Stimulated activated CD8-positive, alpha-beta memory T cell treated with anti-CD3 and anti-CD28 coated beads, Interleukin-2, amount 100 ng/mL, for 1 hour (primary cell): ENCODE data around the gene HPN.

Source experiments
- DNase-seq, 2 donors: peaks; one replicate each; pipeline ENCODE4 v3.0.0-alpha.2; 2020; ENCODE audit warnings: low read depth in 2 of 2

HPN gene

GRCh38 chr19:35104361-35104760, 62.8 kb downstream of the HPN start:
- no peak for DNase-seq

- no peak for DNase-seq
These were observed 63.5 kb downstream of the HPN start for GRCh38 chr19:35105047-35105410.

- no peak for DNase-seq
These were observed 64.1 kb downstream of the HPN start for GRCh38 chr19:35105411-35106290.

- no peak for DNase-seq
These were observed 64.7 kb downstream of the HPN start for GRCh38 chr19:35106291-35106583.

- DNase-seq, result no peak
These were observed 65.5 kb downstream of the HPN start for GRCh38 chr19:35106898-35107541.

GRCh38 chr19:35107545-35107944, 66.0 kb downstream of the HPN start:
- no peak for DNase-seq

- no peak for DNase-seq
These were observed 67.2 kb downstream of the HPN start for GRCh38 chr19:35108730-35109129.

- DNase-seq, result no peak
These were observed 68.0 kb downstream of the HPN start for GRCh38 chr19:35109395-35110112.

GRCh38 chr19:35110974-35111373, 69.5 kb downstream of the HPN start:
- no peak for DNase-seq

- DNase-seq, result no peak
These were observed 71.6 kb downstream of the HPN start for GRCh38 chr19:35112995-35113688.

- DNase-seq, result peak; percentile 34 to 51
These were observed 73.0 kb downstream of the HPN start for GRCh38 chr19:35114353-35115176.

GRCh38 chr19:35115177-35115951, 73.8 kb downstream of the HPN start, which contains the start of gene FXYD3:
Gene FXYD3, plus strand, starts transcription at chr19:35115823. Its CDS starts 3,554 bp downstream, at chr19:35119377.
- no peak for DNase-seq
